ENCODE measurements around the gene LTBP2. TPM values are rescaled to one million over a fixed set of nuclear protein-coding genes. Genes with fewer than 3 reads are reported as not detected.

LTBP2 gene
- total RNA-seq, 1 experiment from 2014 or later = 1.5 TPM

GRCh38 chr14:74557691-74558090 lies 54.3 kb downstream of the LTBP2 start:
- Histone ChIP-seq H3K27ac (ENCODE audit: low read depth, low read length) (no peak overlapping the region), H3K9me3 (ENCODE audit: control insufficient read depth in 1 of 2, insufficient read depth in 1 of 2, low read depth in 1 of 2, low read length in 2 of 2) (no peaks in the 10 kb centered on the region), H3K9ac (ENCODE audit: low read length) (no peak overlapping the region), H3K4me3 (replicated peaks in 1 of 2; ENCODE audit: low read depth in 1 of 2, low read length in 2 of 2) (no peak overlapping the region), H3K27me3 (ENCODE audit: insufficient read depth, low read length) (no peaks in the 10 kb centered on the region), H3K4me1 (ENCODE audit: control insufficient read depth in 1 of 2, insufficient read depth in 2 of 2, low read length in 2 of 2) (peaks cover 0 to 1% of the 10 kb centered on the region in 2 experiments; a peak in 1 of 4 replicates), H3K4me2 (ENCODE audit: low read length) (no peak overlapping the region), H3K9me2 (ENCODE audit: insufficient read depth) (no peaks in the 10 kb centered on the region), H4K20me1 (ENCODE audit: insufficient read depth) (no peaks in the 10 kb centered on the region), H2AFZ (ENCODE audit: low read depth, low read length, poor library complexity, severe bottlenecking) (no peak overlapping the region), H3K36me3 (ENCODE audit: control insufficient read depth in 1 of 2, insufficient read depth in 2 of 2, low read length in 2 of 2) (no peaks in the 10 kb centered on the region), H3K79me2 (ENCODE audit: insufficient read depth, low read length) (no peaks in the 10 kb centered on the region)
- intact Hi-C loops (cut with micrococcal nuclease) = no loop called here
- ChIA-PET CTCF (interaction anchor here (1.1 kb wide), 1 partner anchor 15 kb away, joined by 3 read pairs; no protein-coding TSS in a partner anchor), RAD21 (ENCODE audit: low non-redundant PET in 1 of 2, low total read pairs in 2 of 2, uncharacterized antibody in 2 of 2, unreplicated experiment in 2 of 2) (no interaction called here), POLR2A (no interaction called here)
- no TSS peak for BruUV-seq (replicated peaks)
- TF ChIP-seq POLR2A (IDR thresholded peaks at IDR 0.05; ENCODE audit: borderline replicate concordance, extremely low read depth, insufficient read depth, insufficient read length) (no peak), TCF7L2 (IDR thresholded peaks at IDR 0.05; ENCODE audit: borderline replicate concordance, extremely low read depth, insufficient read depth, insufficient read length) (no peak), EGR1 (IDR thresholded peaks at IDR 0.05; ENCODE audit: low read depth) (no peak), EZH2phosphoT487 (IDR thresholded peaks at IDR 0.05; ENCODE audit: borderline replicate concordance) (no peak)
- DNase-seq (ENCODE audit: low read depth, low spot score) (no peak), ATAC-seq (no peak)

- BruUV-seq (replicated peaks) = no TSS peak
- H2AFZ ChIP-seq (ENCODE audit: low read depth, low read length, poor library complexity, severe bottlenecking) = no peak overlapping the region
- no peak overlapping the region for H3K4me2 ChIP-seq (ENCODE audit: low read length)
- no peaks in the 10 kb centered on the region for H3K9me2 ChIP-seq (ENCODE audit: insufficient read depth)
- H3K27me3 ChIP-seq (ENCODE audit: insufficient read depth, low read length) = no peaks in the 10 kb centered on the region
- ATAC-seq (no peak), DNase-seq (ENCODE audit: low read depth, low spot score) (no peak)
- no peaks in the 10 kb centered on the region for H3K4me1 ChIP-seq (ENCODE audit: control insufficient read depth in 1 of 2, insufficient read depth in 2 of 2, low read length in 2 of 2)
- no peak overlapping the region for H3K27ac ChIP-seq (ENCODE audit: low read depth, low read length)
- no peaks in the 10 kb centered on the region for H4K20me1 ChIP-seq (ENCODE audit: insufficient read depth)
- ChIA-PET CTCF (no interaction called here), RAD21 (ENCODE audit: low non-redundant PET in 1 of 2, low total read pairs in 2 of 2, uncharacterized antibody in 2 of 2, unreplicated experiment in 2 of 2) (no interaction called here), POLR2A (no interaction called here)
- intact Hi-C loops (cut with micrococcal nuclease) = no loop called here
- no peaks in the 10 kb centered on the region for H3K79me2 ChIP-seq (ENCODE audit: insufficient read depth, low read length)
- no peaks in the 10 kb centered on the region for H3K36me3 ChIP-seq (ENCODE audit: control insufficient read depth in 1 of 2, insufficient read depth in 2 of 2, low read length in 2 of 2)
- H3K4me3 ChIP-seq (replicated peaks in 1 of 2; ENCODE audit: low read depth in 1 of 2, low read length in 2 of 2) = no peak overlapping the region
- H3K9me3 ChIP-seq (ENCODE audit: control insufficient read depth in 1 of 2, insufficient read depth in 1 of 2, low read depth in 1 of 2, low read length in 2 of 2) = no peaks in the 10 kb centered on the region
- no peak overlapping the region for H3K9ac ChIP-seq (ENCODE audit: low read length)
- TF ChIP-seq MAX (IDR thresholded peaks at IDR 0.05) (no peak), CEBPB (IDR thresholded peaks at IDR 0.05; ENCODE audit: low read depth) (no peak), EGR1 (IDR thresholded peaks at IDR 0.05; ENCODE audit: low read depth) (no peak), REST (IDR thresholded peaks at IDR 0.05; ENCODE audit: low read depth) (no peak), YY1 (IDR thresholded peaks at IDR 0.05; ENCODE audit: extremely low read depth, insufficient replicate concordance, low read depth, low read length) (no peak), SP1 (IDR thresholded peaks at IDR 0.05; ENCODE audit: low read depth) (no peak), EZH2phosphoT487 (IDR thresholded peaks at IDR 0.05; ENCODE audit: borderline replicate concordance) (no peak), POLR2AphosphoS5 (IDR thresholded peaks at IDR 0.05; ENCODE audit: low read depth, low read length) (no peak), ELF1 (IDR thresholded peaks at IDR 0.05; ENCODE audit: borderline replicate concordance, low read depth) (no peak), EZH2 (IDR thresholded peaks at IDR 0.05) (no peak), ZNF274 (IDR thresholded peaks at IDR 0.05; ENCODE audit: low read depth, low read length) (no peak), SIN3A (IDR thresholded peaks at IDR 0.05; ENCODE audit: low read depth) (no peak), ZFX (IDR thresholded peaks at IDR 0.05) (no peak), FOSL1 (IDR thresholded peaks at IDR 0.05; ENCODE audit: low read depth) (no peak), RAD21 (IDR thresholded peaks at IDR 0.05; ENCODE audit: low read depth) (no peak), TCF7L2 (IDR thresholded peaks at IDR 0.05; ENCODE audit: borderline replicate concordance, extremely low read depth, insufficient read depth, insufficient read length) (no peak), ATF3 (IDR thresholded peaks at IDR 0.05) (no peak)
Observed at GRCh38 chr14:74555476-74556050, 56.5 kb downstream of the LTBP2 start.
